ENCODE measurements around the gene CABP4.

The CABP4 gene

DNA sequence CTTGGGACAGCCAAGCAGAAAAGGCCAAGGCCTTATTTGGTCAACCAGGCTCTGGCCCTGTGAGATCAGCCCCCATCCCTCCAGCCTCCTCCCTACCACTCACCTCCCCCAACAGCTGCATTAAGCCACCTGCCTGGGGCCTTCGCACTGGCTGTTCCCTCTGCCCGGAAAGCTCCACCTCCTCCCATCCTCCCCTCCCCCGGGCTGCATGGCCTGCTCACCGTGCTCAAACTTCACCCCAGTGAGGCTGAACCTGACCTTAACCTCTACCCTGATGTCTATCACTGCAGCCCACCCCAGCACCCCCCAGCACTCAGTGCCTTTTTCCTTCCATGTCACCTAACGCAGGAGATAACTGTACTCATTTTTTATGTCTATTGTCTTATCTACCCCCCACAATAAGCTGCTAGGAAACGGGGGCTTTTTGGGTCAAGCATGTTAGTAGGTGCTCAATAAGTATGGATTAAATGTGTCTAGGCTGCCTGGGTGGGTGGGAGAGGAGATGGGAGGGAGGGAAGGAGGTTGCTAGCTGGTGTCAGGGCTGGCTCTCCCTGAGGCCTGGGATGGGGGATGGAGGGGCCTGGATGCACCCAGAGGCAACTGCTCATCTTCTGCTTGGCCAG, 18.6 kb upstream of the CABP4 start:
- no peak for DNase-seq

DNA sequence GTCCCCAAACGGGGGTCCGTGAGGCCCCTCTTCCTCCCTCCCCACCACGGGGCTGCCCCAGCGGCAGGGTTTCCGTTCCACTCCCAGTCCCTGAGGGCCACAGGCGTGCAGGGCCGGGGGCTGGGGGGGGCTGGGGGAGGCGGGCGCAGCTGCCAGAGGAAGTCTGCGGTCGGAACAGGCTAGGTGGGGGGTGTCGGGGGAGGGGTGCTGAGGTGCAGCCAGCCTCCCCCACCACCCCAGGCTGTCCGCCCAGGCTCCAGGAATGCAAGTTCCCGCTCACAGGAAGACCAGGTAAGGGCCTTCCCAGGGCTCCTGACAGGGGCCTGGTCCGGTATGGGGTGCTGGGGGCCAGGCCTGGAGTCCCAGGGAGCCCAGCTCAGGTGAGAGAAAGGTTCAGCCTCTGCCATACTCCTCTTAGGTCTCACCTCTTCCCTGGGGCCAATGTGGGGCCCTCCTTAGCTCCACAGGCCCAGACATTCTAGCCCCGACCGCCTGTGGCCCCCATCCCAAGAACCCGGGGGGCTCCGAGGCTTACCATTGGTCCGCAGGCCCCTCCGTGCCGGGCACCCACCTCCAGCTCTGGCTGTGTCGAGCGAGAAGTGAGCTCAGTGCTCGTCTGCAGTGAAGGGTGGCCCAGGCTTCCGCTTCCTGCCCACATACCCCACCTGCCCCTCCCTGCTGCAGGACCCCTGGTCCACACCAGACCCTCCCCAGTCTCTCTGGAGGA, 17.9 kb upstream of the CABP4 start, which contains the start of gene PTPRCAP:
Gene PTPRCAP (minus strand): TSS at position 601 of the 727 bp plus-strand sequence. CDS start 63 bp downstream, at position 538.
- DNase-seq = no peak

DNA sequence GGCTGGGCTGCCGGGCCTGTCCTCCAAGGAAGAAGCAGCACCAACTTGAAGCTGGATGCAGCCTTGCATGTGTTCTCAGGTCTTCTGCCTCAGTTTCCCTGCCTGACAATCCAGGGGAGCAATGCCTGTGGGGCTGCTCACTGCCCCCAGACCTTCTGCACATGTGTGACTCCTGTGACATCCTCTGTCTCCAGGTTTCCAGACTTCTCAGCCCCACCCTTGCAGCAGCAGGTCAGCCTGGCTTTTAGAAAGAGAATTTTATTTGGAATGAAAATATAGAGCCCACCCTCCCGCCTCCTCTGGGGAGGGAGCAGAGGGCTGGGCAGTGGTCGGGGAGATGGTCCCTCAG, 17.4 kb upstream of the CABP4 start:
- no peak for DNase-seq

DNA sequence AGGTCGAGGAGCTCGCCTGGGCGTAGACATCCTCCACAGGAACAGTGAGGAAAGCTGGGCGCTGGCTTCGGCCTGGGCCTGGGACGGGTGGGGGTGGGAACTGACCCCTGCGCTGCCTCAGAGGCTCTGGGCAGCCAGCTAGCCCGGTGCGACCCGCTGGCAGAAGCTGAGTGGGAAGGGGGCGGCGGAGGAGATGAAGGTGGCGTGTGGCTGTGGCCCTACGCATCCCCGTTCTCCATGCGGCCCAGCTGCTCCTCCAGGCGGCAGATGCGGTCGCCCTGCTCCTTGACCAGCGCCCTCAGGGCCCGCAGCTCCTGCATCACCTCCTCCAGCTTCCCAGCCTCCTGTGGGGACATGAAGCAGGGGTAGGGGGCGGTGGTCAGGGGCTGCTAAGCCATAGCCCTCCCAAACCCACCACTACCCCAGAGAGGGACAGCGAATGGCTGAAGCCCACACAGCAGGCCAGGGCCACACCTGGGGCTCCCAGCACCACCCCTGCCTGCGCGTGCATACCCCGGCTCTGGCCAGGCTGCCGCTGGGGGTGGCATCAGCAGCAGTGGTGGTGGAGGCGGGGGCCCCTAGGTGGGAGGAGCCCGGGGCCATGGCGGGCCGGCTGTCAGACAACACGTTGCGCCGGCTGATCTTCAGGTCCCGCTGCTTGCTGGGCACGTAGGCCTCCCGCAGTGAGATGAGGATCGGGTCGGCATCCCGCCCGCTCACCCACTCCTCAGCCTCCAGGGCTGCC, 16.8 kb upstream of the CABP4 start:
- DNase-seq = no peak

DNA sequence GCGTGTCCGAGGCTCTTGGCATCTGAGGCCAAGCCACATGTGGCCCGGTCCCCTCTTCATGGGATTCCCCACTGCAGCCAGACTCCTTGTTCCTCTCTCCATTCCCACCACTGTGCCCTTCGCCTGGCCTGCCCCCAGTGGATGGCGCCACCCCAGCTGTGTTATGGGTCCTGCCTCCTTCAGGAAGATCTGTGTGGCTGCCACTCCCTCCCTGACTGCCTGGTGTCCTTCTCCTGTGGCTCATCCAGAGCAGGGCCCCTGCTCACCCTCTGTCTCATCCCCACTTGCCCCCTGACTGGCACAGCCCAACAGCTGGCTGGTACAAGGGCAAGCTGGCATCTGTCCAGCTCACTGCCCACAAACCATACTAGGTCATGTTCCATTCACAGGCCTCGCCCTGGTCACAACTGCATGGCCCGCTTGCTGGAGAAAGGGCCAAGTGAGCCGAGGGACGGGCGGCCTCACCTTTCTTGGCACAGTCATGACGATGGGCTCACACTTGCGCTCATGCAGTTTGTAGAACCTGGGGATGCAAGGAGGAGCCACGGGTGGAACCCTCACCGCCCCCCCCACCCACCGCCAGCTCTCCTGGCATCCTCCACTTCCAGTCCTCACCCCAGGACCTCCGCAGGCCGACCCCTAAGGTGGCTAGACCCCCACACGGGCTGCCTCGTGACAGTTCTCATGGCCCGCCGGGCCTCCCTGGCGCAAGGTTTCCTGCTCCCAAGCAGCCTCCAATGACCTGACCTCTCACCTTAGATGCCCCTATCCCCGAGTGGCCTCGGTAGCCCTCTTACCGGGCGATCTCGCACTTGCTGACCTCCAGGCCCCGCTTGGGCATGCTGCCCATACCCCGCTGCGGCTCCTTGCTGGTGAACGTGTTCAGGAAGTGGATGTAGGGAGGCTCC, 15.6 kb upstream of the CABP4 start:
- no peak for DNase-seq

DNA sequence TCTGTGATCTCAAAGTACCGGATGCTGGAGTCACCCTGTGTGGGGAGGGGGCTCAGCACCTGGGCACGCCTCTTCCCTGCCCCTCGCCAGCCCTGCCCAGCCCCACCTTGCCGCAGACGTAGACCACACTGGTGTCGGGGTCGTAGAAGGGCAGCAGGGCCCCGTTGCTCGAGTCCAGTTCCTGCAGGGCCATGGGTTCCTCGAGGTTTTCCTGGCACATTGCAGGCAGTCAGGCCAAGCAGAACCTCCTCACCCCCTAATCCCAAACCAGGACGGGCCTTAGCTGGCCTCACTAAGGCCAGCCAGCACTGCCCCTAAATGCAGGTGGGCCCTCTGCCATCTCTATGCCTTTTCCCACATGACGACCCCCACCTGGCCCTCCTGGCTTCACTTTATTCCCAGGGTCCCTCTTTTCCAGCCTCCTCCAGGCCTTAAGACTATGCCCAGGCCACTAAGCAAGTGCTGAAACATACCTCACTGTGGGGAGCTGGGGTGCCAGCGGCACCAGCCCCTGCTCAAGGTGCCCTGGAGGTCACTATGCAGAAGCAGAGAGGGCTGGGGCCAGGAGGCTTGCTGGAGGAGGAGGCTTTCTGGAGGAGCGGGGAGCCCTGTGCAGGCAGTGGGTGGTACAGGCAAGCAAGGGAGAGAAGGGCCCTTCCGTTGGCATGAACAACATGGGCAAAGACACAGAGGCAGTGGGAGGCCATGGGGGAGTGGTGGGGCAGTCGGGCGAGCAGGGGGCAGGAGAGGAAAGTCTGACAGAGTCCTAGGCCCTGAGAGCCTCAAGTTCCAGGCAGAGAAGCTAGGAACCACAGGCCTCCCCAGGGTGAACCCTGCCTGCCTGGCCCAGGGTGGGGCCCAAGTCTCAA, 14.7 kb upstream of the CABP4 start:
- DNase-seq = no peak

DNA sequence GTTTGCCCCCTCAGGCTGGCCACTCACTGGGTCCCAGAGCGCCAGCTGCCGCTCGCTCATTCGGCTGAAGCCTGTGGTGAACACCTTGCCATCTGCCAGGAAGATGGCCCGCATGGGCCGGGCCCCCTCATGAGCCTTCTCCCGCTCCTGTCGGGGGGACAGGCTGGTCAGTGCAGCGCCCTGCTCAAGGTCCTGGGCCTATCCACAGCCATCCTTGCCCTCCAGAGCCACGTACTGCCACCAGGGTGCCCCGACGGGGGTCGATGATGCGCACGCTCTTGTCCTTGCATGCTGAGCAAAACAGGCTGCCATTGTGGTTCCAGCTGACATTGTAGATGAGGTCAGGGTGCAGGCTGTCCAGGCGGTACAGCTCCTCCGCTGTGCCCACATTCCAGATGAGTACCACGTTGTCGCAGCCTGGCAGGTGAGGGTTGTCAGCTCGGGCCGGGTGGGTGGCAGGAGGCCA, 14.0 kb upstream of the CABP4 start:
- no peak for DNase-seq

DNA sequence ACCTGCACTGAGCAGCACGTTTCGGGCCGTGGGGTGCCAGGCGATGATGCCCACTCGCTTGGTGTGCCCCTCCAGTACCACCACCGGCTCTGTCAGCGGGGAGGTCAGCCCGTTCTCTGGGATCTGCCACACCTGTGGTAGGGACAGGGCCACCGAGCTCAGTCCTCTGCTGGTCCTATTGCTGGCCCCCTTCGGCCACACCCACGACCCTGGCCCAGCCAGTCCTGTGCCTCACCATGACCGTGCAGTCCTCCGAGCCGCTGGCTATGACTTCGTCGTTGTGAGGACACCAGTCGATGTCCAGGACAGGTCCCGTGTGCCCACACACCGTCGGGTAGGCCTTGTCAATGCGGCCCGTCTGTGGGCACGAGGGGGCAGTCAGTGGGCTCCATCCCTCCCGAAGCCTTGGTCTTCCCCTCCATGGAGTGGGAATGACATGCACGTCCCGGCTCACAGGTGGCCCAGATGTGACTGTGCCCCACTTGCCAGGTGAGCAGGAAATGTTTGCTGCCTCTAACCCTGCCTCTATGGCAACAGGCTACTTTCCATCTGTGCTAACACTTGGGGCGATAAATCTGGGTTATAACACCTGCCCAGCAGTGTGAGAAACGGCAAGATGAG, 13.3 kb upstream of the CABP4 start:
- no peak for DNase-seq

DNA sequence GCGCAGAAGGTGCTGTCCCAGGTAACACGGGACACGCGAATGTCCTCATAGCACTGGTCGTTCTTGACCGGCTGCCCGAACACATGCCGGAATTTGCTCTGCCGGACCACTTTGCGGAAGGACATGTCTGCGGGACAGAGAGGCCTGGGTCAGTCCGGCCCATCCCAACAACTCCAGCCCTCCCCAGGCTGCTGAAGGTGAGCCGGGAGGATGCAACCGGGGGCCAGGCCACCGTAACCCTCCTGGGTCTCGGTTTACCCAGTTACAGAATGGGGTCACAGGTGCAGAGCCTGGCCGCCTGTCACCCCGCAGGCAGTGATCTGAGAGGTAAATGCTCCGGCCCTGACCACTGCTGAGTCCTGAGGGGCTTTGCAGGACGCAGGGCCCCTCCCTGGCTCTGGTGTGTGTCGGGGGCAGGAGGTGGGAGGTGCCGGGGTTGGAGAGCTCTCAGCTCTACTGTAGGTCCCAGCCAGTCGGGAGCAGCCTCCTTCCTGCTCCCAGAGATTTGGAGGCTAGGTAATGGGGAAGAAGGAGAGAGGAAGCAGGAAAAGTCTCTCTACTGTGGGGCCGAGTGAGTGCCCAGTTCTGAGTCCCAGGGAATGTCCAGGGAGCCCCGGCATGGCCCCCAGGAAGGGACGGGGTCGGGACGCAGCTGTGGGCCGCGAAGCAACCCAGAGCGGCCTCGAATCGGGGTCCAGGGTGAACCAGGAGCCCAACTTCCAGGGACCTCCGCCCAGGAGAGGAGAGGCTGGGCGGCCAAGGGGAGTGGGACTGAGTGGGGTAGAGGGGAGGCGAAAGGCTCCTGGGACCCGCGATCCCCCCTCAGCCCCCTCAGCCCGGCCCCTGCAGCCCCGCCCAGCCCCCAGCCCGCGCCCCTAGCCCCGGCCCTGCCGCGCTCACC, 12.4 kb upstream of the CABP4 start:
- no peak for DNase-seq

DNA sequence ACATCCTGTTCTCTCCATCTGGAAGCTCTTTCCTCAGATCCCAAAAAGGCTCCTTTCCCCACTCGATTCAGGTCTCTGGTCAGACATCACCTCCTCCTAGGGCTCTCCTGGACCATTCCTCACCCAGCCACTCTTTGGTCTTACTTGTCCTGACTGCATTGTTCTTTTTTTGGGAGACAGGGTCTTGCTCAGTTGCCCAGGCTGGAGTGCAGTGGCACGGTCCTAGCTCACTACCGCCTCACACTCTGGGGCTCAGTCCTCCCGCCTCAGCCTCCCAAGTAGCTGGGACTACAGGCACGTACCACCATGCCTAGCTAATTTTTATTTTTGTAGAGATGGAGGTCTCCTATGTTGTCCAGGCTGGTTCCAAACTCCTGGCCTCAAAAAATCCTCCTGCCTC, 9.6 kb upstream of the CABP4 start:
- no peak for DNase-seq

DNA sequence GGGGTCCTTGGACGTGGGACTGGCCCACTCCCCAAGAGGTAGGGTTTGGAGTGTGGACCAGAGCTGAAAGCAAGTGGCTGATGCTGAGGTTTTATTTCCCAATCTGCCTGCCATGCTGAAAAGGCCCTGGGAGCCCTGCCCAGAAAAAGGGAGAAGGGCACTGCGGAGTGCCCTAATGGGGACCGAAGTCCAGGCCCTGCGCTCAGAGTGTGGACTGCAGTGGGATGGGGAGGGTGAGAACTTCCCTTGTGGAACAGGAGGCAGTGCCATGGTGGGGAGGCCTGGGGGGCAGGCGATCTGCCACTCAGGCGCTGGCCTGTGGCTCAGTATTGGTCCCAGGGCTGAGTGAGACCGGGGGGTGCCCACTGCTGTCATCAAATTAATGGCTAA, 6.9 kb upstream of the CABP4 start:
- no peak for DNase-seq

DNA sequence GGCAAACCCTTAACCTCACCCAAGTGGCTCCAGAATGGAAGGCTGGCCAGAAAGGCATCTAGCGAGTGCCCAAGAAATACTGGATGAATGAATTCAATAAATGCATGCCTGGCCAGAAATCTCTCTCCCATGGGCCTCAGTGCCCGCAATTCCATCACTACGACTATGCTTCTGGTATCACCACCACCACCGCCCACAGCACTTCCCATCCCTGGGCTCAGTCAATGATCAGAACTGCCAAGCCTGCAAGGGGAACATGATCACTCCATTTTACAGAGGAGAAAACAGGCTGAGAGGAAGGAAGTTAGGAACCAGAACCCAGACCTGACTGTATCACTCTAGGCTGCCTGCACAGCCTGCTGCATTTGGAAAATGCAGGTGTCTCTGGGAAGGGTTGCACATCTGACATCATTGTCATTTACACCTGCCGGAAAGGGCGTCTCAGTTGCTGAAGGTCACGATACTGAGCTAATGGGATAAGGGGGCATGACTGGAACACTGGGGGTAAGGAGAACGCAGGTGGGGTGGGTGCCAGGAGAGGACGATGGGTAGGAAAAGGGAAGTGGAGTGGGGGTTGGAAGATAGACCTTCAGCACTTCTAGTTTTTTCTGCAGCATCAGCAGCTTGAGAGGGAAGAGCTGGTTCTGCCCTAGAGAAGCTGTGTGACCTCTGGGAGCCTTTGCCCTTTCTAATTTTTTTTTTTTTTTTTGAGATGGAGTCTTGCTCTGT, 5.9 kb upstream of the CABP4 start:
- no peak for DNase-seq

DNA sequence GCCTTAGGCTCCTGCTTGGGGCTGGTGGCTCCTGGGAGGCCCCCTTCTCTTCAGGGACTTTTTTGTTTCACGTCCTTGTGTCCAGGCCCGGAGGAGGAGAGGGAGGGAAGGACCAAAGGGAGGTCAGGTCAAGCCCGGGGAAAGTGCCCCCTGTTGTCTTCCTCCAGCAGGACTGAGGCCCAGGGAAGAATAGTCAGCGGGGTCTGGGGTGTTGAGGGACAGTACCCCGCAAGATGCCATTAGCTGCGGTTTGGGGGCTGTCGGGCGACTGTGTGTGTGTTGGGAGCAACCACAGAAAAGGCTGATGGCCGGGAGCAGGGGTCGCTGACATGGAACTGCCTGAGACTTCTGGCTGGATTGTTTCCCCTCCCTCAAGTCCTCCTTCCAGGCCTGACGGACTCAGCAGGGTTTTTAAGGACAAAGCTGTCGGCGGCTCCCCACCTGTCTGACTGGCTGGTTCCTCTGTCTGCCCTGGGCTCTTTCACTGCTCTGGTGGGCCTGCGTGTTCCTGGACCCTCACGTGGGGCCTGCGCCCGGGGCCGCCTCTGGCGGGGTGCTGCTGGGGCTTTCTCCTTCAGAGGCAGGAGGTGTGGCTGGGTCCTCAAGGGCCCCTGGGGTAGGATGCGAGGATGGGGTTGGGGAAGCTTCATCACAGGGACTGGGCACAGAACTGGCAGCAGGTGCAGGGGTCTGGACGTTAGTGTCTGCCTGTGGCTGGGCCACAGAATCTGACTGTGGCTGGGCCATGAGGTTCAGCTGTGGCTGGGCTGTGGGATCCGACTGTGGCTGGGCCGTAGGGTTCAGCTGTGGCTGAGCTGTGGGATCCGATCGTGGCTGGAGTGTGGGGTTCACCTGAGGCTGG, 4.1 kb upstream of the CABP4 start:
- DNase-seq = no peak

DNA sequence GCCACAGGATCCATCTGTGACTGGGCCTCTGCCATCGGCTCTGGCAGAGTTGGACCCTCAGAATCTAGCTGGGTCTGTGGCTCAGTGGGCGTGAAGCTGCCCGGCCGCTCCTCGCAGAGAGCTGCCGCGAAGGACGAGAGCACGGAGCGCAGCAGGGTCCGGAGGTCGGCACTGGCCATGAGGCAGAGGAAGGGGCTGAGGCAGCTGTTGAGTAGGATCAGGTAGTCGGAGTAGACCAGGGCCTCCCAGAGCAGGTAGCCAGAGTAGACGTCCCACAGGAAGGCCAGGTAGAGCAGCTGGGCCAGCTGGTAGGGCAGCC, 3.5 kb upstream of the CABP4 start:
- no peak for DNase-seq

DNA sequence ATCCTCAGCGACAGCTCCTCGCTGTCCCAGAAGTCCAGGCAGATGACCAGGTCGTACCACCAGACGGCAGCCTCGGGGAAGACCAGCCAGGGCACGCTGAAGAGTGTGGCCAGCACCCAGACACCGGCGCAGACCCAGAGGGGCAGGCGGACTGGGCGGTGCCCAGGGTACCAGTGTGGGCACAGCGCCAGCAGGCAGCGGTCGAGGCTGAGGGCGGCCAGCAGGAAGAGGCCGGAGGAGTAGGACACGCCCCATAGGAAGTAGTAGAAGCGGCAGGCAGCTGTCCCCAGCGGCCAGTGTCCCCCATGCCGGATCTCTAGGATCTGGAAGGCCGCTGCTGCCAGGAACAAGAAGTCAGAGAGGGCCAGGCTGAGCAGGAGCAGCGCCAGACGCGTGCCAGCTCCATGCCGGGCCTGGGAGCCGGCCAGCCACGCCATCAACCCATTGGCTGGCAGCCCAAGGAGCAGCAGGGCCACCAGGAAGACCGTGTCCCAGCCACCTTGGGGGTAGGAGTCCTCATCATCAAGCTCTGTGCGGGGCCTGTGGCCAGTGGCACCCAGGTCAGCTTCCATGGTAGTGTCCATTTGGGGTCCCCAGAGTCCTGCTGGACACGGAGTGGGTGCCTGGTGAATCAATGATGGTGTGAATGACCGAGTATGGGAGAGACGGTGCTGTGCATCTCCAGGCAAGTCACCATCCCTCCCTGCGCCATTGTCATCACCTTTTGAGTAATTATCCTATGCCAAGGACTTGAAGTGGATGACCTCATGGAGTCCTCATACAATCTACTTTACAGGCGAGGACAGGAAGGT, 2.8 kb upstream of the CABP4 start, which contains the start of gene GPR152:
Gene GPR152 (minus strand): TSS at position 589 of the 812 bp plus-strand sequence. CDS start 5 bp downstream, at position 584.
- DNase-seq = no peak

DNA sequence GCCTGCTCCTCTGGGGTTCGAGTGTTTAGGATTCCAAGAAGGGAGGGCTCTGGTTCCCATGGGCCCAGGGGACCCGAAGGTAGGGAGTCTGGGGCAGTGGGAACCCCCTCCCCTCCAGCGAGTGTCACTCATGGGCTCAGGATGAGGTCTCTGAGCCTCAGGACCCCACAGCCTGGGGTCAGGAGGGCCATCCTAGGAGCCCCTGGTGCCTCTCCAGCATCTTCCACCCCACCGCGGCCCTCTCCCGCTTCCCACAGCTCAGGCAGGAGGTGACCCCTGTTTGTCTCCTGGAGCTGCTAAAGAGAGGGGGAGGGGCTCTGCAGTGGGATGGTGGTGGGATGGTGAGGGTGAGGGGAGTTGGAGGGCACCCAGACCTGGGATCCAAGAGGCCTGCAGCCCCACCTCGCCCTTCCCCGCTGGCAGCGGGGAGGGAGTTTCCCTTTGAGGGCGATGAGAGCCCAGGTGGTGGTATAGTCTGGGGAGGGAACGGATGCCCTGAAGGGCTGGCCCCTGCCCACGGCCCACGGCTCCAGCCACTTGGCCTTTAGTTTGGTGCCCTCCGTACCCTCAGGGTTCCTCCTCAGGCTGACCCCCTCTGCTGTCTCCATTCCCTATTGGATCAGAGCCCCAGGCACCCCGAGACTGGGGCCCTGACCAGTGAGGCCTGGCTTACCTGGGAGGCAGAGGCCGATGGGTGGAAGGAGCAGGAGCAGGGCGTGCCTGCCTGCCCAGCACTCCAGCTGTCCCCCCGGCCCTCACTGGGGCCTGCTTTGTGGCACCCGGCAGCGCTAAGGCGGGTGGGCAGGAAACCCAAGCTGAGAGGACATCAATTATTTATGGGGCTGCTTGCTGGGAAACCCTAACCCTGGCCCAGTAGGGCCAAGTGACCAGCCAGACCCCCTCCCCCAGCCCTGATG, 1.1 kb upstream of the CABP4 start:
- DNase-seq = no peak

All from T1000 (cell line).